ENCODE results near the gene AFG3L2. TPM values are rescaled to one million over a fixed set of nuclear protein-coding genes. Genes with fewer than 3 reads are reported as not detected.

Gene AFG3L2
- total and polyA plus RNA-seq, 9 of the 15 experiments (the other 6 are each of a cell fraction or from before 2014, with no cell fraction given): 24.1 to 109 (median 84.0) TPM

GRCh38 chr18:12423820-12424219 is 46.8 kb upstream of the AFG3L2 start:
- peaks cover 0 to 3% of the 10 kb centered on the region in 2 experiments; a peak in 2 of 5 replicates for H3K4me1 ChIP-seq (replicated peaks in 1 of 2; ENCODE audit: control insufficient read depth in 2 of 2, insufficient read depth in 2 of 2, low read length in 2 of 2)
- FAIRE-seq: no peak
- intact Hi-C loops (cut with micrococcal nuclease): no loop called here
- no peak overlapping the region for H2AFZ ChIP-seq (ENCODE audit: low read depth, low read length)
- in situ Hi-C loops (cut with MboI): no loop called here
- BruUV-seq (replicated peaks): no TSS peak
- no peaks in the 10 kb centered on the region for H4K20me1 ChIP-seq (replicated peaks; ENCODE audit: control insufficient read depth, insufficient read depth, low read length)
- H3K79me2 ChIP-seq (ENCODE audit: control insufficient read depth, insufficient read depth, low read length): no peaks in the 10 kb centered on the region
- no peak for DNase-seq (ENCODE audit: extremely low read depth in 1 of 4, low spot score in 3 of 4)
- H3K36me3 ChIP-seq (ENCODE audit: control insufficient read depth, insufficient read depth, low read length): peaks cover 19% of the 10 kb centered on the region; the same call in 2 of the 3 replicates
- H3K9ac ChIP-seq (ENCODE audit: insufficient read depth in 1 of 2, low read depth in 2 of 2, low read length in 2 of 2): no peak overlapping the region
- TF ChIP-seq HMG20A (CRISPR knock-in tag; conservative IDR thresholded peaks at IDR 0.05) (no peak), ZNF282 (CRISPR knock-in tag; IDR thresholded peaks at IDR 0.05) (no peak), NFIC (IDR thresholded peaks at IDR 0.05) (peak; percentile 47)
- H3K9me1 ChIP-seq (ENCODE audit: control insufficient read depth, insufficient read depth, low read length): no peaks in the 10 kb centered on the region
- no peak for ATAC-seq
- H3K4me3 ChIP-seq: no peak overlapping the region
- ChIA-PET POLR2A (interaction anchor here (0.5 to 1.1 kb wide), 4 partner anchors 10 to 375 kb away, joined by 3 to 5 read pairs (median 3); partner anchors contain the start of gene PRELID3A), CTCF (ENCODE audit: low intra/inter-chr PET ratio) (interaction anchor here (0.8 kb wide), 1 partner anchor 27 kb away, joined by 4 read pairs; no protein-coding TSS in a partner anchor)
- H3K27ac ChIP-seq (ENCODE audit: extremely low read depth, low read depth, low read length): no peak overlapping the region
- no peak overlapping the region for H3K4me2 ChIP-seq (ENCODE audit: insufficient read depth, low read length)
- WGBS (ENCODE audit: insufficient coverage, low coverage, missing lambda C conversion rate): 92% methylated on average over 5 of the region's 5 CpGs
- H3K9me3 ChIP-seq (replicated peaks; ENCODE audit: control insufficient read depth, insufficient read depth, low read depth, low read length): no peaks in the 10 kb centered on the region
- H3K27me3 ChIP-seq (ENCODE audit: control insufficient read depth in 2 of 2, insufficient read depth in 2 of 2, low read length in 2 of 2): no peaks in the 10 kb centered on the region

- in situ Hi-C loops (cut with MboI) (no loop called here), intact Hi-C loops (cut with micrococcal nuclease) (no loop called here)
- Histone ChIP-seq H3K27me3 (ENCODE audit: control insufficient read depth in 2 of 2, insufficient read depth in 2 of 2, low read length in 2 of 2) (no peaks in the 10 kb centered on the region), H3K4me3 (no peak overlapping the region), H3K79me2 (ENCODE audit: control insufficient read depth, insufficient read depth, low read length) (no peaks in the 10 kb centered on the region), H3K4me2 (ENCODE audit: insufficient read depth, low read length) (no peak overlapping the region), H3K9me1 (ENCODE audit: control insufficient read depth, insufficient read depth, low read length) (no peaks in the 10 kb centered on the region), H2AFZ (ENCODE audit: low read depth, low read length) (no peak overlapping the region), H3K9ac (ENCODE audit: insufficient read depth in 1 of 2, low read depth in 2 of 2, low read length in 2 of 2) (no peak overlapping the region), H3K36me3 (ENCODE audit: control insufficient read depth, insufficient read depth, low read length) (peaks cover 18% of the 10 kb centered on the region; the same call in 2 of the 3 replicates), H4K20me1 (replicated peaks; ENCODE audit: control insufficient read depth, insufficient read depth, low read length) (no peaks in the 10 kb centered on the region), H3K27ac (ENCODE audit: extremely low read depth, low read depth, low read length) (no peak overlapping the region), H3K9me3 (replicated peaks; ENCODE audit: control insufficient read depth, insufficient read depth, low read depth, low read length) (no peaks in the 10 kb centered on the region), H3K4me1 (replicated peaks in 1 of 2; ENCODE audit: control insufficient read depth in 2 of 2, insufficient read depth in 2 of 2, low read length in 2 of 2) (peaks cover 0 to 3% of the 10 kb centered on the region in 2 experiments; a peak in 2 of 5 replicates)
- no TSS peak for BruUV-seq (replicated peaks)
- no peak for ATAC-seq
- ChIA-PET CTCF (ENCODE audit: low intra/inter-chr PET ratio) (interaction anchor here (0.8 kb wide), 1 partner anchor 27 kb away, joined by 4 read pairs; no protein-coding TSS in a partner anchor), POLR2A (interaction anchor here (1.1 kb wide), 2 partner anchors 10 to 15 kb away, joined by 3 to 5 read pairs; partner anchors contain the start of gene PRELID3A)
- no peak for DNase-seq (ENCODE audit: extremely low read depth in 1 of 4, low spot score in 3 of 4)
- FAIRE-seq: no peak
- WGBS (ENCODE audit: insufficient coverage, low coverage, missing lambda C conversion rate): 79% methylated on average over 9 of the region's 10 CpGs
- no peak for TF ChIP-seq FOXK1 (CRISPR knock-in tag; IDR thresholded peaks at IDR 0.05; ENCODE audit: borderline replicate concordance)
- TF ChIP-seq ZNF384 (IDR thresholded peaks at IDR 0.05; ENCODE audit: low read depth, low read length): no peak
- no peak for TF ChIP-seq BHLHE40 (IDR thresholded peaks at IDR 0.05; ENCODE audit: low read length)
- TF ChIP-seq ZNF23 (CRISPR knock-in tag; IDR thresholded peaks at IDR 0.05): no peak
- no peak for TF ChIP-seq ZNF3 (CRISPR knock-in tag; IDR thresholded peaks at IDR 0.05)
- no peak for TF ChIP-seq ZNF134 (CRISPR knock-in tag; conservative IDR thresholded peaks at IDR 0.05)
Observed at GRCh38 chr18:12423393-12423792, 46.4 kb upstream of the AFG3L2 start.
